Ectodermal cell (in vitro differentiated cells): ENCODE data around the gene FHOD3.

ENCODE experiments used
- H3K27ac ChIP-seq: 2 replicates; pipeline ENCODE4 v1.7.0; 2013; ENCODE audit warnings: mild to moderate bottlenecking, low read depth, low read length; ENCODE audit not compliant: insufficient read depth, poor library complexity, severe bottlenecking
- H3K27me3 ChIP-seq: 2 replicates; pipeline ENCODE4 v1.7.0; 2013; ENCODE audit warnings: mild to moderate bottlenecking, low read length; ENCODE audit not compliant: insufficient read depth, control insufficient read depth, poor library complexity, severe bottlenecking
- H3K36me3 ChIP-seq: one replicate; pipeline ENCODE4 v1.7.0; 2013; ENCODE audit warnings: low read length; ENCODE audit not compliant: control insufficient read depth, insufficient read depth
- H3K4me1 ChIP-seq: one replicate; pipeline ENCODE4 v1.7.0; 2013; ENCODE audit warnings: low read length; ENCODE audit not compliant: control insufficient read depth, insufficient read depth
- H3K4me3 ChIP-seq: 2 replicates; pipeline ENCODE4 v1.7.0; 2013; ENCODE audit warnings: low read depth, low read length, control low read depth; ENCODE audit not compliant: insufficient read depth
- H3K9me3 ChIP-seq: 2 replicates; pipeline ENCODE4 v1.7.0; 2013; ENCODE audit warnings: mild to moderate bottlenecking, low read length, moderate library complexity; ENCODE audit not compliant: control insufficient read depth
- WGBS, 2 experiments: methylation state at CpG; one replicate each; pipeline ENCODE4 v1.1.7; 2013; ENCODE audit warnings: missing lambda C conversion rate in 2 of 2; 5-methylcytosine and 5-hydroxymethylcytosine counted together

Gene FHOD3

GRCh38 chr18:36693931-36694620, 396.6 kb downstream of the FHOD3 start:
- 94 to 95% methylated on average over 15 of the region's 15 CpGs for WGBS, 2 experiments
- Histone ChIP-seq H3K27me3 (no peaks in the 10 kb centered on the region), H3K27ac (no peak overlapping the region), H3K4me1 (no peaks in the 10 kb centered on the region), H3K9me3 (no peaks in the 10 kb centered on the region), H3K4me3 (no peak overlapping the region), H3K36me3 (peaks cover 4% of the 10 kb centered on the region)

- no peaks in the 10 kb centered on the region for H3K4me1 ChIP-seq
- H3K27ac ChIP-seq: no peak overlapping the region
- no peaks in the 10 kb centered on the region for H3K9me3 ChIP-seq
- no peak overlapping the region for H3K4me3 ChIP-seq
- 96 to 98% methylated on average over 3 of the region's 3 CpGs for WGBS, 2 experiments
- no peaks in the 10 kb centered on the region for H3K27me3 ChIP-seq
- no peaks in the 10 kb centered on the region for H3K36me3 ChIP-seq
These were observed 398.3 kb downstream of the FHOD3 start for GRCh38 chr18:36695806-36696205.

GRCh38 chr18:36697905-36698304, 400.4 kb downstream of the FHOD3 start:
- H3K4me1 ChIP-seq: no peaks in the 10 kb centered on the region
- H3K4me3 ChIP-seq: no peak overlapping the region
- no peak overlapping the region for H3K27ac ChIP-seq
- H3K27me3 ChIP-seq: no peaks in the 10 kb centered on the region
- H3K9me3 ChIP-seq: no peaks in the 10 kb centered on the region
- WGBS, 2 experiments: 90 to 97% methylated on average over 2 of the region's 2 CpGs
- no peaks in the 10 kb centered on the region for H3K36me3 ChIP-seq

- Histone ChIP-seq H3K4me1 (no peaks in the 10 kb centered on the region), H3K36me3 (no peaks in the 10 kb centered on the region), H3K9me3 (no peaks in the 10 kb centered on the region), H3K27me3 (no peaks in the 10 kb centered on the region), H3K27ac (no peak overlapping the region), H3K4me3 (no peak overlapping the region)
- WGBS, 2 experiments: 96% methylated on average over 4 of the region's 4 CpGs
These were observed 403.4 kb downstream of the FHOD3 start for GRCh38 chr18:36700955-36701354.

- Histone ChIP-seq H3K9me3 (no peaks in the 10 kb centered on the region), H3K4me3 (no peak overlapping the region), H3K36me3 (no peaks in the 10 kb centered on the region), H3K4me1 (no peaks in the 10 kb centered on the region), H3K27ac (no peak overlapping the region), H3K27me3 (no peaks in the 10 kb centered on the region)
- WGBS, 2 experiments: 96 to 97% methylated on average over 10 of the region's 10 CpGs
These were observed 405.0 kb downstream of the FHOD3 start for GRCh38 chr18:36702401-36703013.

GRCh38 chr18:36704156-36704555, 406.6 kb downstream of the FHOD3 start:
- Histone ChIP-seq H3K4me3 (no peak overlapping the region), H3K27ac (no peak overlapping the region), H3K9me3 (no peaks in the 10 kb centered on the region), H3K4me1 (no peaks in the 10 kb centered on the region), H3K27me3 (no peaks in the 10 kb centered on the region), H3K36me3 (no peaks in the 10 kb centered on the region)
- WGBS, 2 experiments: 79 to 80% methylated on average over 6 of the region's 6 CpGs

- no peak overlapping the region for H3K27ac ChIP-seq
- WGBS, 2 experiments: 92 to 94% methylated on average over 8 of the region's 8 CpGs
- no peaks in the 10 kb centered on the region for H3K27me3 ChIP-seq
These were observed 408.8 kb downstream of the FHOD3 start for GRCh38 chr18:36706134-36706881.

GRCh38 chr18:36708366-36708765, 410.9 kb downstream of the FHOD3 start:
- peaks cover 7% of the 10 kb centered on the region for H3K4me1 ChIP-seq

More at GRCh38 chr18:36706134-36706881, 408.8 kb downstream of the FHOD3 start:
- H3K36me3 ChIP-seq: no peaks in the 10 kb centered on the region
- no peak overlapping the region for H3K4me3 ChIP-seq
- no peaks in the 10 kb centered on the region for H3K9me3 ChIP-seq
- H3K4me1 ChIP-seq: peaks cover under 1% of the 10 kb centered on the region

GRCh38 chr18:36709315-36709714, 411.8 kb downstream of the FHOD3 start:
- no peaks in the 10 kb centered on the region for H3K9me3 ChIP-seq
- 95% methylated on average over 6 of the region's 6 CpGs for WGBS, 2 experiments

More at GRCh38 chr18:36708366-36708765, 410.9 kb downstream of the FHOD3 start:
- 94 to 96% methylated on average over 4 of the region's 4 CpGs for WGBS, 2 experiments
- Histone ChIP-seq H3K27me3 (no peaks in the 10 kb centered on the region), H3K27ac (no peak overlapping the region), H3K36me3 (no peaks in the 10 kb centered on the region), H3K4me3 (no peak overlapping the region), H3K9me3 (no peaks in the 10 kb centered on the region)

GRCh38 chr18:36711014-36711725, 413.7 kb downstream of the FHOD3 start:
- Histone ChIP-seq H3K9me3 (no peaks in the 10 kb centered on the region), H3K27me3 (no peaks in the 10 kb centered on the region), H3K27ac (no peak overlapping the region), H3K36me3 (no peaks in the 10 kb centered on the region), H3K4me1 (peaks cover 7% of the 10 kb centered on the region), H3K4me3 (no peak overlapping the region)
- WGBS, 2 experiments: 86 to 95% methylated on average over 2 to 6 of the region's 6 CpGs

More at GRCh38 chr18:36709315-36709714, 411.8 kb downstream of the FHOD3 start:
- Histone ChIP-seq H3K36me3 (no peaks in the 10 kb centered on the region), H3K27me3 (no peaks in the 10 kb centered on the region), H3K27ac (no peak overlapping the region), H3K4me1 (peaks cover 7% of the 10 kb centered on the region), H3K4me3 (no peak overlapping the region)
